Measurements from ENCODE around the gene MRPL37. TPM values are rescaled to one million over a fixed set of nuclear protein-coding genes. Genes with fewer than 3 reads are reported as not detected.

The MRPL37 gene
- total RNA-seq, 2 experiments from 2014 or later = 24.0 to 24.4 TPM

DNA sequence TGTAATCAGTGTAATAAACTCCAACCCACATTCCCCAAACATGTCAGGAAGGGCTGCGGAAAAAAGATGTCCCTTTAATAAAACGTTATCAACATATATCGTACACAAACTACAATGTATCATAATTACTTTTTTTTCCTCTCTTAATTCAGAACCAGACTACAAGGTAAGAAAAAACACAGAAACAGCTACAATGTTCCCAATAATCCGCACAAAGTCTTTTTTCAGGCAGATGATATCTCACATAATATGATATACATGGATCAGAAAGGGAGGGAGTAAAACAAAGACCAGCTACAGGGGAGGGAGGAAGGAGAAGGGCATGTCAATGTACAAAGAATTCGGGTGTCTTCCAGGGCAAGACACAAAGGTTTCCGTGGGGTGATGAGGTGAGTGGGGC lies 25.4 kb downstream of the MRPL37 start:
- TF ChIP-seq, protein P1, sequence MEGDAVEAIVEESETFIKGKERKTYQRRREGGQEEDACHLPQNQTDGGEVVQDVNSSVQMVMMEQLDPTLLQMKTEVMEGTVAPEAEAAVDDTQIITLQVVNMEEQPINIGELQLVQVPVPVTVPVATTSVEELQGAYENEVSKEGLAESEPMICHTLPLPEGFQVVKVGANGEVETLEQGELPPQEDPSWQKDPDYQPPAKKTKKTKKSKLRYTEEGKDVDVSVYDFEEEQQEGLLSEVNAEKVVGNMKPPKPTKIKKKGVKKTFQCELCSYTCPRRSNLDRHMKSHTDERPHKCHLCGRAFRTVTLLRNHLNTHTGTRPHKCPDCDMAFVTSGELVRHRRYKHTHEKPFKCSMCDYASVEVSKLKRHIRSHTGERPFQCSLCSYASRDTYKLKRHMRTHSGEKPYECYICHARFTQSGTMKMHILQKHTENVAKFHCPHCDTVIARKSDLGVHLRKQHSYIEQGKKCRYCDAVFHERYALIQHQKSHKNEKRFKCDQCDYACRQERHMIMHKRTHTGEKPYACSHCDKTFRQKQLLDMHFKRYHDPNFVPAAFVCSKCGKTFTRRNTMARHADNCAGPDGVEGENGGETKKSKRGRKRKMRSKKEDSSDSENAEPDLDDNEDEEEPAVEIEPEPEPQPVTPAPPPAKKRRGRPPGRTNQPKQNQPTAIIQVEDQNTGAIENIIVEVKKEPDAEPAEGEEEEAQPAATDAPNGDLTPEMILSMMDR (IDR thresholded peaks at IDR 0.05) = no peak
- Histone ChIP-seq H3K27ac (ENCODE audit: low read depth in 1 of 2, low read length in 2 of 2) (no peak overlapping the region), H3K4me1 (ENCODE audit: insufficient read depth, low read length) (peaks cover 3% of the 10 kb centered on the region), H3K4me3 (ENCODE audit: low read length) (no peak overlapping the region), H3K27me3 (ENCODE audit: control insufficient read depth in 1 of 2, insufficient read depth in 2 of 2, low read length in 2 of 2) (no peaks in the 10 kb centered on the region), H3K36me3 (ENCODE audit: insufficient read depth, low read length) (peaks cover 23% of the 10 kb centered on the region), H3K9me3 (ENCODE audit: control insufficient read depth in 1 of 2, insufficient read depth in 1 of 2, low read length in 2 of 2) (no peaks in the 10 kb centered on the region)
- Mint-ChIP-seq H3K4me1 (ENCODE audit: low read depth) (peaks cover under 1% of the 10 kb centered on the region), H3K4me3 (no peak overlapping the region), H3K36me3 (ENCODE audit: low read depth) (peaks cover 39% of the 10 kb centered on the region), H3K27me3 (no peaks in the 10 kb centered on the region), H3K27ac (peak overlapping the region; percentile 49), H3K9me3 (no peaks in the 10 kb centered on the region)
- CTCF ChIA-PET = no interaction called here
- no peak for ATAC-seq (ENCODE audit: poor library complexity)
- no peak for DNase-seq
- intact Hi-C loops (cut with DNase I, micrococcal nuclease) = no loop called here
- POLR2A ChIA-PET = no interaction called here

DNA sequence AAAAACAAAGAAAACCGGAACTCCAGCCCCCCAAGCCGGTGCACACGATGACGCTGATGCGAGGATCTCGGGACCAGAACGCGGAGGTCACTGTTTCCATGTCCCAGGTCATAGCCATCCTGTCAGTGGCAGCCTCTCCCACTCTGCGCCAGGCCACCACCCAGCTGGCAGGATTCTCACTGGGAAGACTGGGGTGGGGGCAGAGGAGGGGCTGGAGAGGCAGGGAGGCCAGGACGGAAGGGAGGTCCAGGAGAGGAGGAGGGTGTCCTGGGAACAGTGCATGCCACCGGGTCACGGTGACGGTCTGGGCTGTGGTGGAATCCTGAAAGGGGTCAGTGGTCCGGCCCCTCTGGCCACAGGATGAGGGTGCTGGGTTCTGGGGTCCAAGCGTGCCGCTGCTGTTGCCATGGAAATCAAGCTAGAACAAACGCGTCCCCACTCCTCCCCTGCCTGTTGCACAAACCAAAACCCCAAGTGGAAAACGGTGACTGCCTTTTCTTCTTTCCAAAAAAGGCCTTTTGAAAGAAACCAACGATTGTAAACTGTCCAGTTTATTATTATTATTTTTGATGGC lies 26.1 kb downstream of the MRPL37 start:
- Histone ChIP-seq H3K4me1 (ENCODE audit: insufficient read depth, low read length) (peaks cover 3% of the 10 kb centered on the region), H3K4me3 (ENCODE audit: low read length) (no peak overlapping the region), H3K36me3 (ENCODE audit: insufficient read depth, low read length) (peaks cover 17% of the 10 kb centered on the region), H3K27me3 (ENCODE audit: control insufficient read depth in 1 of 2, insufficient read depth in 2 of 2, low read length in 2 of 2) (no peaks in the 10 kb centered on the region), H3K9me3 (ENCODE audit: control insufficient read depth in 1 of 2, insufficient read depth in 1 of 2, low read length in 2 of 2) (no peaks in the 10 kb centered on the region), H3K27ac (ENCODE audit: low read depth in 1 of 2, low read length in 2 of 2) (no peak overlapping the region)
- intact Hi-C loops (cut with DNase I, micrococcal nuclease) = no loop called here
- Mint-ChIP-seq H3K36me3 (ENCODE audit: low read depth) (peaks cover 37% of the 10 kb centered on the region), H3K27me3 (no peaks in the 10 kb centered on the region), H3K4me1 (ENCODE audit: low read depth) (peaks cover 8% of the 10 kb centered on the region), H3K27ac (no peak overlapping the region), H3K4me3 (no peak overlapping the region), H3K9me3 (no peaks in the 10 kb centered on the region)
- ATAC-seq (ENCODE audit: poor library complexity) = no peak
- TF ChIP-seq, protein P1 (IDR thresholded peaks at IDR 0.05) = no peak
- no peak for DNase-seq
- CTCF ChIA-PET = no interaction called here
- POLR2A ChIA-PET = no interaction called here

DNA sequence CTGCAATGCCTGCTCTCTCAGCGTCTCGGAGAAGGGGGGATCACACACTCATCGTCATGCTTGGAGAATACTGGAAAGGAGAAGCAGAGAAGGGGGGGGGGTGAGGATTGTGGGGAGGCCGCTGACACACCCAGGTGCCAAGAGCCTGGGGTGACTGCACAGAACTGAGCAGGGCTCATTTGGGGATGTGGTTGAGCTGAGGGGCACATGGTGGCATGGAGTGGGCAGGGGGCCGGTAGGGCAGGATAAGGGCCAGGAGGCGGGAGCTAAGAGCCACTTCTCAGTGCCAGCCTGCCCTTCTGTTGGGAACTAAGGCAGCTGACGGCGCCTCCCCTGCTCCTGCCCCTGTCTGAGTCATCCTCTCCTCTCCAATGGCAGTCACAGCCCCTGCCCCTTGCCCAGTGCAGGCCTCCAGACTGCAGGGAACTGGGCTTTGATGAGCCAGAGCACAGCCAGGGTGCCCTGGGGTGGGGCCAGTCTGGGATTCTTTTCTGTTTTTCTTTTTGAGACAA lies 27.2 kb downstream of the MRPL37 start:
- intact Hi-C loops (cut with DNase I, micrococcal nuclease) = no loop called here
- Mint-ChIP-seq H3K27me3 (no peaks in the 10 kb centered on the region), H3K27ac (no peak overlapping the region), H3K4me3 (no peak overlapping the region), H3K4me1 (ENCODE audit: low read depth) (peaks cover 12% of the 10 kb centered on the region), H3K9me3 (no peaks in the 10 kb centered on the region), H3K36me3 (ENCODE audit: low read depth) (peaks cover 36% of the 10 kb centered on the region)
- Histone ChIP-seq H3K27me3 (ENCODE audit: control insufficient read depth in 1 of 2, insufficient read depth in 2 of 2, low read length in 2 of 2) (no peaks in the 10 kb centered on the region), H3K9me3 (ENCODE audit: control insufficient read depth in 1 of 2, insufficient read depth in 1 of 2, low read length in 2 of 2) (no peaks in the 10 kb centered on the region), H3K4me3 (ENCODE audit: low read length) (no peak overlapping the region), H3K36me3 (ENCODE audit: insufficient read depth, low read length) (peaks cover 13% of the 10 kb centered on the region), H3K27ac (ENCODE audit: low read depth in 1 of 2, low read length in 2 of 2) (no peak overlapping the region), H3K4me1 (ENCODE audit: insufficient read depth, low read length) (peaks cover 5% of the 10 kb centered on the region)
- POLR2A ChIA-PET = interaction anchor here (1.2 kb wide), 1 partner anchor 180 kb away, joined by 3 read pairs; no protein-coding TSS in a partner anchor
- CTCF ChIA-PET = interaction anchor here (1.1 kb wide), 1 partner anchor 262 kb away, joined by 4 read pairs; no protein-coding TSS in a partner anchor
- TF ChIP-seq, protein P1 (IDR thresholded peaks at IDR 0.05) = no peak
- peak in 2 of 14 experiments; percentile 44 to 56 for DNase-seq
- no peak for ATAC-seq (ENCODE audit: poor library complexity)

All from CD4-positive, alpha-beta T cell (primary cell).